GM19438 (cell line): Measurements from ENCODE around the gene HMCN1.

Experiments used
- ATAC-seq: cut with Tn5 transposase; IDR thresholded peaks from one replicate; pipeline ENCODE4 v1.9.1; 2021; ENCODE audit warnings: low read depth; ENCODE audit not compliant: unreplicated experiment

The HMCN1 gene

DNA sequence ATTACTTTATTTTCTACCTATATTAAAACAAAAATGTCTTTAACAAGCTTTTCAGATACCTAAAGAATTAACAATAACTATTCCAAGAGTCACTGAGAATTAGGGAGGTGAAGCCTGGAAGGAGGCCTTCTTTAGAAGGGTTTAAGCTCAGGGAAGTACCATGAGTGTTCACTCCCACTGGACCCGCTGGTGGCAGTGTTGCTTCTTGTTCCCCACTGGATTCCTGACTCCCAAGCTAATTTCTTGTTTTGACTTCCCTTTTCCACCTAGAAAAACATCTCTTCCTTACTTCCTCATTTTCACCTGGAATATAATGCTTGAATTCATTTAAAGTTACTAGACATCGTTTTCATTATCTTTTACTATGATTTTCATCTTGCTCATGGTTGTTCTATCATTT is 264.2 kb downstream of the HMCN1 start:
- no peak for ATAC-seq

DNA sequence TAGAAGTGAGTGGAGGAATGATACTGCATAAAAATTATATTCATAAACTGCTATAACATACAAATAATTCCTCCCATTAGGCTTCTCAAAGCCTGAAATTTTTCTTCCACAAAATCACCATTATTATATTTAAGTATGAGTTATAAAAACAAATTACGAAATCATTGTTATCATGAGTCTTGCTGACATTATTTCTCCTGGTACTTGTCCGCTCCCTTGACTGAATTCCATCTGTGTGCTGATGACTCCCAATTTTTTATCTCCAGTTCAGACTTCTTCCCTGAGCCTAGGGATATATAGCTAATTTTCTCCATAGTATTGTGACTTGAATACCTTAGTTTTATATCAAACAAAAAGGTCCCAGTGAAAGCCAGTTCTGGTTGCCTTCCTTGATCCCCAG is 268.2 kb downstream of the HMCN1 start:
- ATAC-seq, result no peak

DNA sequence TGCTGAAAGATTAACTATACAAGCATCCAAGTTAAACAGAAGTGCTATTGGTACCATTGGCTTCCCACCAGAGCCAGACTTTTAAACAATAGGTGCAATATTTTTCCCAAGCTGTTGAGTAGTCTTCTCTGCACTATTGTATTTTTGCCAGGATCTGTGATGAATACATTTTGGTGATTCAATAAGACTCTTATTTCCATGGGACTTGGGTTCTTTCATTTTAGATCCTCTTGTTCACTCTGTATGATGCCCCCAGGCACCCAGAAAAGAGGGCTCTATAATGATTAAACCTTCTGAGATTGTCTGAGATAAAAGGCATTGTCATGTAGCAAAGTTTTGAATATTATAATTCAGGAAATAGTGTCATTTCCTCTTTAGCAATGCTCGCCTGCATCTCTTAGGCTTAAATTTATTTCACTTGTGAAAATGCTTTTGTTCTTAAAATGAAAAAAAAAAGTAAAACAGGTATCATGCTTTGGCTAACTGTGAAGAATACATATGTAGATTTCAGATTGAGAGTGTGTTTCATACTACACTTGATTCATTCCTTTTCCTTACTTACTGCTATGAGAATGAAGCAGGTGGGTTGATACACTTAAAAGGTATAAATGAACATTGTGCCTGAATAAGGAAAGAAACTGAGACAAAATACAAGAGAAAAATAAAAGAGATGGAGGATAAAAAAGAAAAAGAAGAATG is 275.0 kb downstream of the HMCN1 start:
- ATAC-seq, result no peak

DNA sequence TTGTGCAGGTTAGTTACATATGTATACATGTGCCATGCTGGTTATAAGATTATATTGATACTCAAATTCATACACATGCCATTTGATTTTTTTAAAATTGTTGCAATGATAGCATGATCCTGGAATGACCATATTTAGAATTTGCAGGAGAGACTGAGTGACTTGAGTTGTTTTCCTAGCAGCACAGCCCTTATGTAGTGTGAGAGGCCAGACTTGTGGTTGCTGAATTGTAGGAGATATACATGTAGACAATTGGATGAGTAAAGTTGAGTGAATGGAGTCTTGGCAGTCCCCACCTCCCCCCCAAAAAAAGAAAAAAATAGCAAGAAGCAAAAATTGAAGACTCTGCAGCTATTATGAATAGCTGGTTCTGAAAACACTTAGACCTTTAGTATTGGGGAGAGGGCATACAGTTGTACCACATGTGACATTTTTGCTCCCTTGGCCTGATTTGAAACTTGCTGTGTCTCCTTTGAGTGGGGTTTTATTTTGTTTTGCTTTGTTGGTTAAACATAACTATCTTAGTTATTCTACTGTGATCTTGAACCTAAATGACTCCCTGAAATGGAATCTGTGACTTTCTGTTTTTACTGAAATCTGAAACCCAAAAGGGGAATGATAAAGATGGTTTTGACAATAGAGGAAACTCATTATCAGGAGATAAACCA is 280.3 kb downstream of the HMCN1 start:
- no peak for ATAC-seq

DNA sequence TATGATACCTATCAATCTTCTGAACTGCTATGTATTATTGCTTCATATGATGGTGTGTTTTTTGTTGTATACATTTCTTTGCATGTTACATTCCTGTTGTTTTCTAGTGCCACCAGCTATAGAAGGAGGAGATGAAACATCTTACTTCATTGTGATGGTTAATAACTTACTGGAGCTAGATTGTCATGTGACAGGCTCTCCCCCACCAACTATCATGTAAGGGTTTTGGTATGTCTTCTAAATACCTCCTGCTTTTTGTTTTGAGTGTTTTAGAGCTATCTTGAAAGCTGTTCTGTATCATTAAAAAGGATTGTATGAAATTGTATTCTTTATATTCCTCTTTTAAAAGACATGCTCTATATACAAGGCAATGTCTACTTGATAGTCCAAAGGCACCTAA is 282.7 kb downstream of the HMCN1 start:
- ATAC-seq, result no peak

DNA sequence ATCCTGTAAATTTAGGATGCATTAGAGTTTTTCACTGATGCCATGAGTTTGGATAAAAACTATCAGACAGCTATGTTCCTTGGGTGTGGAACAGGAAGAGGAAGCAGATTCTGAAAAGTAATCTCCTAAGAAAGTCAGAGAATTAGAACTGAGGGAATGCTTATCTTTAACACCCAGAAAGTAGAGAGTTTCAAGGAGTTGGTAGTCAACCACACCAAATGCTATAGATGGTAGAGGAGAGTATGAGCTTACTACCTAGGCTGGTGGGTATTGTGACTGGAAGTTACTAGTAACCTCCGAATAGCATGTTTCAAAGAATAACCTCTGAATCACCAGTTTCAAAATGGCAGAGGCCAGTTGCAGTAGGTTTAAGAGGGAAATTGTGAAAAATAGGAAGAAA is 288.0 kb downstream of the HMCN1 start:
- no peak for ATAC-seq

DNA sequence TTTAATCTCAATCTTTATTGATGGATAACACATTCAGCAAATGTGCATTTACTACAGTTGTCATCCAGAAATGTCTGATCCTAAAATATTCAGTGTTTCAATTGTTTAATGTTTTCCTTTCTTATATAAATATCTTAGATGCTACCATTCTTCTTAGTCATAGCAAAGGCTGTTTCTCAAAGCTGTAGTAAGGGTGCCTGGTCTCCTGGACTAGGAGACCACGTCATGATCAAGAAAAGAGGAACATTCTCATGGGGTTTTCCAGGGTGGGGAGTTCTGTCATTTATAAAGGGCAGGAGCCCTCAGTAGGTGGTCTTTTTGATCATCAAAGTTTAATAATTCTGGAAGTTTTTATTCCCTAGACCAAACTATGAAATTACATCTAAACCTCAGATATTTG is 292.8 kb downstream of the HMCN1 start:
- ATAC-seq, result no peak

DNA sequence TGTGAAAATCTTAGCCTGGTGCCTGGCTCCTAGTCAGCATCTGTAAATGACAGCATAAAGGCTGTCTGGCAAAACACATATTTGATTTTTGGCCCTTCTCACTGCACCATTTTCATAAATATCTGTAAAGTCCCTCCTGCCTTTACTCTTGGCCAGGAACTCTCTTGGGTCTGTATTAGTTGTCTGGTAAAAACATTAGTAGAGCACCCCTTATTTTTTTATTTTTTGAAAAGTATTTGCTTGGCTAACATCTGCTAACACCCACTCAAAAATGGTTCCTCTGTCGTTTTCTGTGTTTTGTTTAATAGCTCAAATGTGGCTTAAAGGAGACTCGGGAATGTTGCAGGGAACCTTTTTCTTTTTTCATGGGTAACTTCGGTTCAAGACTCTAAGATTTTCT is 293.4 kb downstream of the HMCN1 start:
- no peak for ATAC-seq

DNA sequence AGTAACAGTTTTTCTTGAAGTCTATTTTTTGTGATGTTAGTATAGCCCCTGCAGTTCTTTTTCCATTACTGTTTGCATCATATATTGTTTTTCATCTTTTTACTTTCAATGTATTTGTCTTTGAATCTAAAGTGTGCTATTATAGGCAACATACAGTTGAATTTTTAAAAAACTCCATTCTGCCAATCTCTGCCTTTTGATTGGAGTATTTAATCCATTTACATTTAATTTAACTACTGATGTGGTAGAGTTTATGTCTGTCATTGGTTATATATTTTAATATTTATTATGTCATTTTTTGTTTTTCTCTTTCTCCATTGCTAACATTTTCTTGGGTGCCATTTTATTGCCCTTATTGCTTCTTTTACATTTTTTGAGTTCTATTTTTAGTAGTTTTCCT is 296.3 kb downstream of the HMCN1 start:
- no peak for ATAC-seq

DNA sequence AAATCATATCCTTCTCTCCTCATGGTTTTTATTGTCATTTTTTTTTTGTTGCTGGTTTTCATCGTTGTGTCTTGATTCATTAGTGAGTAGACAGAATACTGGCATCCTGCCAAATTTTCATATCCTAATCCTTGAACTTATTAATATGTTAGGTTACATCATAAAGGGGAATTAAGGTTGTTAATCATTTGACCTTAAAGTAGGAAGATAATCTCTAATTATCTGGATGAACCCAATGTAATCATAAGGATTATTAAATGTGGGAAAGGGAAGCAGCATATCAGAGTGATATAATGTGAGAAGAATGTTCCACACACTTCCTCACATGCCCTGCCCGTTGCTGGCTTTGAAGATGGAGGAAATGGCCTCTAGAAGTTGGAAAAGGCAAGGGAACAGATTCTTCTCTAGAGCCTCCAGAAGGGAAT is 299.7 kb downstream of the HMCN1 start:
- ATAC-seq, result no peak

DNA sequence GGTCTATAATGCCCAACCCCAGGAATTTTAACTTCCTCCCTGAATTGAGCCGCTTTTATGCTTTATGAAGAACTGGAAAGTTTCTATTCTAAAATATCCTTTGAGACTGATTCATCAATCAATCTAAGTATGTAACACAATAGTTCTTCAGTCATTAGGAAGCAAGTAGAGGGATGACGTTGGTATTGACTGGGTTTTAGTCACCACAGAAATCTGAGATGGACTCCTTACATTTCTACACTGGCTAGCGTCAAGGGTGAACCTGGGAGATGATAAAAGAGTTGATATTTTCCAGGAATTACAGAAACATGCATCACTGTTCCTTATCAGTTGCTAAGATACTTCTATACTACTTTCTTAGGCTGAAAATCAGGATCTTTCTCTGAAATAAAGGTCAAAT is 308.0 kb downstream of the HMCN1 start:
- ATAC-seq, result no peak

DNA sequence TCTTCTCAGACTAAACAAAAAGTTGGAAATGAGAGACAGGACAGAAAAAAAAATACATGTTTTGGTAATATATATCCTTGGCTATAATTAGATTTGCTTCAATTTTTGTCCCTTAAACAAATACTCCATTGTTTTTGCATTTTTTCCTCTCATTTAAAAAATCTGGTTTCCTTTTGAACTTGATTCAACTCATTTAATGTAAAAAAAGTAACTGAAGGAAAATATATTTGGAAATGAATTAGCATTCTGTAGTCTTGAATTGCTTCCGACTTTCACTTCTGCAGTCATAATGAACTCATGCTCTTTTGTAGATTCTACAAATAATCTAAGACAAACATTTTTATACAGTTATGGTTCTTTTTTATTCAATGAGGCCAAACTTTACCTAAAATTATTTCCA is 309.1 kb downstream of the HMCN1 start:
- ATAC-seq, result no peak

DNA sequence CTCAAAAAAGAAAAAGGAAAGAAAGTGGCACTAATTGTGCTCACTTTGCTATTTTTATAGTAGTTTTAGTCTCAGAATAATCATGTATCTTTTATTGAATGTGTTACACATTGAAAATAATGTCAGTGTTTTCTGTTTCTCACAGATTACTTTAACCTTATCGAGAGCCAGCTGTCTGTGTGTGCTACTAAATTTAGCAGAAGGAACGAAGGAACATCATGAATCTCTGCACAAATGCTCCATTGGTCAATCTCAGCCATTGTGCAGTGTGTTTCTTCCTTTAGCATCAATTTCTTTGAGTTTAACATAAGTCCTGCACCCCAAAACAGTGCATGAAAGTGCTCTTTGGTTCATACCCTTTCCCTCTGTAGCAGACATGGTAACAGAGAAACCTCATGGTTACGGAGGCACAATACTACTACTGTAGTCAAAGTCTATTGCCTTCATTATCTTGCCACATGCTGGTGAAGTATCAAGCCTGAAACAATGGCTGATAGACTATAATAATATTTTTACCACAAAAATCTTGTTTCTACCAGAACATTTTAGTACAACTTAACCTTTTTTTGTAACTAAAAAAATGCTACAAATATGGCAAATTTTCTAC is 310.0 kb downstream of the HMCN1 start:
- ATAC-seq, result no peak

DNA sequence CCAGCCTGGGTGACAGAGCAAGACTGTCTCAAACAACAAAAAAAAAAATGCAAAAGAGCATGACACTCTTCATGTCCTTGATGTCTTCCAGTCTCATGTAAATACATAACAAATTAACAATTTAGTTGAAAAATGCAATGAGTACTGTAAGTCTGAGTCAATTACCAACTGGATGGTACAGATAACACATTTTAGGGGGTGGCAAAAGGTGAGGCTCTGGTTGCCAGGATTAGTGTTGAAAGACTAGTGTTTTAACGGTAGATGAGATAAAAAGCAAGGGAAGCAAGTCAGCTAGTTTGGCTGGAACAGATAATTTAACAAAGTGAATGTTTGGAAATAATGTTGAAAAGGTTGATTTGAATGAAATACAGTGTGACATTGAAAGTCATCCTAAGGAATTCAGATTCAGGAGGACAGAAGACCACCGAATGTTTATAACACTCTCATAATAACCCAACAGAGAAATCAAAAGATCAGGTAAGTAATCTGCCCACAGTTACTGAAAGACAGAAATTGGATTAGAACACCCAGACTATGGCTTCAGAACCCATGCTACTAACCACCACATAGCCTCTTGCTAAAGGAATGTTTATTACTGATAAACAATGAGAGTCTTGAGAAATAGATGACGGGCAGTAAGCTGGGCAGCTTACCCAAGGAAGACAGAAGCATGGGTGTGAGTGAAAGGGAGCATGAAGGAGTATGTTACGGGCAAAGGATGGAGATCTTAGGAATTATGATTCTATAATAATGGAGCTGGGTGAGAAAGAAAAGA is 312.4 kb downstream of the HMCN1 start:
- no peak for ATAC-seq

DNA sequence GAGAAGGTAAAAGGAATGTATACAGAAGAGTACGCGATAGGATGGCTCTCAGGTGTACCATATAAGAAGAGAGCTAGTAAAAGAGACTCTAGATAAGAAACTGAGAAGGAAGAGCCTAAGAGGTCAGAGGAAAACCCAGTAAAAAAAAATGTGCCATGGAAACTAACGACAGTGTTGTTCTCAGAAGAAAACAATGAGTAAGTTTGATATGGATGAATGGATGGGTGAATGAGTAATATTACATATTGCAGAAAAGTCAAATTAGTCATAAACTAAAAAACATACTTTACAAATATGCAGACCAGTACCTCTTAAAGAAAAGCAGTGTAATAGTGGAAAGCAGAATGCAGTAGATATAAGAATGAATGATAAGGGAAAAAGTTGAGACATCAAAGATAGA is 316.2 kb downstream of the HMCN1 start:
- ATAC-seq, result no peak

DNA sequence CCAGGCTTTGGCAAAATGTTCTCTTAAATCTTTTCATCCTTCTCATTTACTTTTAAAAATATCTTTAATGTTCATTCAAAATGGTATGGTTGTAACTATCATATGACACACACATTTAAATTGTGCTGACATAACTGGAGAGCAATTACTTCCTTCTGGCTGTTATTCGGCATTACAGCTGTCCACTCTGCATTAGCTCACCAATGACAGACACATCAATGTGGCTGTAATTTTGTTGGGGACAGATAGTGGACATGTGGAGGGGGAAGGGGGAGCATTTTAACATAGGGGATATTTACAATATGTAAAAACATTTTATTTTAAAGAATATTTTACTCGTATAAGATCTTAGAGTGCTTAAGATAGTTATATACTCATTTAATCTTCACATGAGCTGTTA is 319.8 kb downstream of the HMCN1 start:
- no peak for ATAC-seq

DNA sequence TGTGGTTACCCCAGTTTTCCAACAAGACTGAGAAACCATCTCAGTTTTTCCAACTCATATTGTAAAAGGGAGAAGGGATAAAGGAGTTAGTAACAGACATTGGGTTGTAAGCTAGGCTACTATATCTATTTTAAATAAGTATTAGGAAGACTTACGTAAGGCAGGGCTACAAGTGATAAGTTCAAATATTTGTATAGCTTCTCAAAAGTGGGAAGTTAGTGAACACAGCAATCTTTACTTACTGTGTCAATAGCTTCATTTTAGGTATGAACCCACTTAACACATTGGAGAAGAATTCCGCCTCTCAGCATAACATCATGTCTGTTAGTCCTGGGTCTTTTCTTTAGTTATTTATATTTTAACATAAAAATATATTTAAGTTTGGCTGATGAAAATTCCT is 320.7 kb downstream of the HMCN1 start:
- ATAC-seq, result no peak

DNA sequence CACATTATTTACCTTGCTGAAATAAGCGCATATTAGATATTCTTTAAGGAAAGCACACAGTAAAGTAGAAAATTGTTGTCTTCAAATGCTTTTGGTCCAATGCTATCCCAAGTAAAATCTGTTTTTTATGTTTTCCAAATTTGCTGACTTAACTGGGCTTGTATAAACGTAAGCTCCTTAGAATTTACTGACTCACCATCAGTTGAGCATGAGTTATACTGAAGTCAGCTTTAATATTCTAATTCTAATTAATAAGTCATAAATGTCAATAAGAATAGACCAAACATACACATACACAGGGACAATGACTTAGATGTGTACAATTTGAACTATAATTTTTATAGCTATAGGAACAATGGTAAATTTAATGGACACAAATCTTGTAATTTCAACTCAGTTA is 321.7 kb downstream of the HMCN1 start:
- no peak for ATAC-seq

DNA sequence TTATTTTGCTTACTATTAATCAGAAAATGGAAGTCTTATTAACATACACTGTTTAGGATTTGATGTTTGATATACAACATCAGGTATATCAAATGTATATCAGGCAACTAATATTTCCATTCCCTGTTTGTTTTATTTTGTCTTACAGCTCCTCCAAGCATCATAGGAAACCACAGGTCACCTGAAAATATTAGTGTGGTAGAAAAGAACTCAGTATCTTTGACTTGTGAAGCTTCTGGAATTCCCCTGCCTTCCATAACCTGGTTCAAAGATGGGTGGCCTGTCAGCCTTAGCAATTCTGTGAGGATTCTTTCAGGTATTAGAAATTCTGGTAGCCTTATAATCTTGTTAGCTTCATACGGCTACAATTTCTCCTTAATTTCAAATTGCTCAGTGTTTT is 322.9 kb downstream of the HMCN1 start:
- no peak for ATAC-seq

DNA sequence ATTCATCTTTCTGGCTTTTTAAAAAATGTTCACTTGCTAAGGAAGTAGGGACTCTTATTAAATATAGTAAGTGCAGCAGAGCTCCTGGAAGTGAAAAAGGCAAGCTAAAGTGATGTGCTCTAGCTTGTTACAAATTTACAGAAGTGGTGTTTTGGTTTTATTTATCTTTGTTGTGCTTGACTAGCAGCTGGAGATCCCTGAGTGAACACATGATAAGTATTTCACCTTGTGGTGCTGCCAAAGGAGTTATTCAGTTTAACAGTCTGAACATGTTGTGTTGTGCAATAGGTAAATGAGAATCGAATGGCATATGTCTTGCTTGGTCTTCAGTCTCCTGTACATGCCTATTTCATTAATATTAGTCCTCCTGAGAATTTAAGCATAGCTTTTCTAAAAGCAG is 325.1 kb downstream of the HMCN1 start:
- peak; percentile 68 for ATAC-seq

DNA sequence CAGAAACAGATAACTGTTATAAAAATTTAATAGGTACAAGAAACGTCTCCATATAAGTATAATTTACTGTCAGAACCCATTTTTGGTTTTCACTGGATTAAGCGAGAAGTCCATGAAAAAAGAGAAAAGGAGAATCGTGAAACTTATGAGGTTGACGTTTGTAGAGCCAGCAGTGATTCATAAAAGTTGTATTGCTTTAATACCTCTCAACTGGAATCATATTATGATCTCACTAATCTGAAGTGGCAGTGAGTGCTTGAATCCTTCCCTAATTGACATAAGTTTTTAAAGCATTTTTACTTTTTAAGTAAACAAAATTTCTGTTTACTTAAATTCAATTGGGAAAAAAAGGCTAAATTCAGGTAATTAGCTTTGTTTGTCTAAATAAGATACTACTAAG is 325.6 kb downstream of the HMCN1 start:
- no peak for ATAC-seq
